H9 (cell line): ENCODE data around the gene ITK. TPM values are rescaled to one million over a fixed set of nuclear protein-coding genes. Genes with fewer than 3 reads are reported as not detected.
"Not testable (repeated sequence)": the region's sequence is repeated elsewhere in the genome, so short reads cannot be mapped to it uniquely, and the experiment has no call there.

ENCODE experiments used
- DNase-seq: peaks from one replicate; pipeline ENCODE4 v3.0.0-alpha.2; 2017
- H2AFZ ChIP-seq: one replicate; pipeline ENCODE4 v1.6.1; 2013; ENCODE audit warnings: mild to moderate bottlenecking, low read length, control low read depth, moderate library complexity
- H2AK5ac ChIP-seq: 2 replicates; pipeline ENCODE4 v1.6.1; 2013; ENCODE audit warnings: low read length, control low read depth, mixed read lengths; ENCODE audit not compliant: insufficient read length
- H2BK120ac ChIP-seq: one replicate; pipeline ENCODE4 v1.6.1; 2013; ENCODE audit warnings: low read depth, mild to moderate bottlenecking, low read length, control low read depth, inconsistent platforms; ENCODE audit not compliant: poor library complexity, severe bottlenecking
- H2BK12ac ChIP-seq: 2 replicates; pipeline ENCODE4 v1.6.1; 2013; ENCODE audit warnings: low read length, control low read depth, mixed read lengths, low read depth; ENCODE audit not compliant: insufficient read length
- H2BK15ac ChIP-seq: 2 replicates; pipeline ENCODE4 v1.6.1; 2013; ENCODE audit warnings: low read depth, low read length, control low read depth
- H2BK20ac ChIP-seq: one replicate; pipeline ENCODE4 v1.6.1; 2013; ENCODE audit warnings: low read depth, mild to moderate bottlenecking, low read length, control low read depth, inconsistent platforms; ENCODE audit not compliant: poor library complexity, severe bottlenecking
- H2BK5ac ChIP-seq: 2 replicates; pipeline ENCODE4 v1.6.1; 2013; ENCODE audit warnings: low read length, control low read depth, mixed read lengths; ENCODE audit not compliant: insufficient read length
- H3K14ac ChIP-seq: 2 replicates; pipeline ENCODE4 v1.6.1; 2013; ENCODE audit warnings: low read length, control low read depth; ENCODE audit not compliant: insufficient read depth
- H3K18ac ChIP-seq: 2 replicates; pipeline ENCODE4 v1.6.1; 2013; ENCODE audit warnings: low read depth, mild to moderate bottlenecking, mixed read lengths, low read length, control low read depth; ENCODE audit not compliant: insufficient read length
- H3K23ac ChIP-seq: 2 replicates; pipeline ENCODE4 v1.6.1; 2013; ENCODE audit warnings: low read length, control low read depth, mixed read lengths, low read depth; ENCODE audit not compliant: insufficient read length
- H3K23me2 ChIP-seq: 2 replicates; pipeline ENCODE4 v1.6.1; 2013; ENCODE audit warnings: low read depth, mild to moderate bottlenecking, mixed read lengths, low read length, control low read depth; ENCODE audit not compliant: insufficient read length, poor library complexity, severe bottlenecking
- H3K27ac ChIP-seq: 2 replicates; pipeline ENCODE4 v1.5.1; 2013; ENCODE audit warnings: low read length, control low read depth, mixed read lengths, low read depth; ENCODE audit not compliant: insufficient read length
- H3K27me3 ChIP-seq: 2 replicates; pipeline ENCODE4 v1.6.1; 2013; ENCODE audit warnings: low read length, control low read depth, inconsistent platforms; ENCODE audit not compliant: insufficient read depth
- H3K4ac ChIP-seq: 2 replicates; pipeline ENCODE4 v1.6.1; 2013; ENCODE audit warnings: low read depth, mild to moderate bottlenecking, control low read depth, inconsistent platforms, low read length, moderate library complexity
- H3K4me1 ChIP-seq: 2 replicates; pipeline ENCODE4 v1.6.1; 2013; ENCODE audit warnings: low read length, control low read depth, inconsistent platforms; ENCODE audit not compliant: insufficient read depth
- H3K4me2 ChIP-seq: 2 replicates; pipeline ENCODE4 v1.6.1; 2013; ENCODE audit warnings: low read length, control low read depth, mixed read lengths; ENCODE audit not compliant: insufficient read length, insufficient read depth
- H3K56ac ChIP-seq: 2 replicates; pipeline ENCODE4 v1.6.1; 2013; ENCODE audit warnings: low read depth, mild to moderate bottlenecking, mixed read lengths, low read length, control low read depth; ENCODE audit not compliant: insufficient read length
- H3K79me1 ChIP-seq: 2 replicates; pipeline ENCODE4 v1.6.1; 2013; ENCODE audit warnings: low read depth, mild to moderate bottlenecking, moderate library complexity, low read length, control low read depth, inconsistent platforms; ENCODE audit not compliant: insufficient read depth, poor library complexity, severe bottlenecking
- H3K79me2 ChIP-seq: 2 replicates; pipeline ENCODE4 v1.6.1; 2013; ENCODE audit warnings: low read length, control low read depth, inconsistent platforms; ENCODE audit not compliant: insufficient read depth
- H3K9ac ChIP-seq: 2 replicates; pipeline ENCODE4 v1.6.1; 2013; ENCODE audit warnings: low read length, control low read depth, mixed read lengths; ENCODE audit not compliant: insufficient read length; ENCODE audit errors: extremely low read depth
- H3K9me3 ChIP-seq: one replicate; pipeline ENCODE4 v1.6.1; 2013; ENCODE audit warnings: low read depth, low read length, inconsistent platforms; ENCODE audit not compliant: control insufficient read depth
- H3T11ph ChIP-seq: one replicate; pipeline ENCODE4 v1.6.1; 2013; ENCODE audit warnings: mild to moderate bottlenecking, low read length, control low read depth, inconsistent platforms
- H4K20me1 ChIP-seq: one replicate; pipeline ENCODE4 v1.6.1; 2013; ENCODE audit not compliant: control insufficient read depth, insufficient read length, insufficient read depth
- H4K5ac ChIP-seq: 2 replicates; pipeline ENCODE4 v1.6.1; 2013; ENCODE audit warnings: low read depth, mild to moderate bottlenecking, mixed read lengths, low read length, control low read depth; ENCODE audit not compliant: insufficient read length
- H4K8ac ChIP-seq: replicated peaks from 2 replicates; pipeline ENCODE4 v1.6.1; 2013; ENCODE audit warnings: low read length, control low read depth, mixed read lengths, low read depth; ENCODE audit not compliant: insufficient read length
- H4K91ac ChIP-seq: 2 replicates; pipeline ENCODE4 v1.6.1; 2013; ENCODE audit warnings: low read depth, mild to moderate bottlenecking, moderate library complexity, mixed read lengths, low read length, control low read depth; ENCODE audit not compliant: insufficient read length
- H3K27ac Mint-ChIP-seq, 3 experiments: 2 replicates in 2 of 3; 3 replicates in 1 of 3; pipeline ENCODE4 v1.8.0; 2020 to 2021; ENCODE audit warnings: mixed read lengths in 3 of 3, mild to moderate bottlenecking in 1 of 3, moderate library complexity in 1 of 3
- H3K27me3 Mint-ChIP-seq: 2 replicates; pipeline ENCODE4 v1.8.0; 2021; ENCODE audit warnings: low read depth, mild to moderate bottlenecking, moderate library complexity, mixed read lengths
- H3K36me3 Mint-ChIP-seq, 3 experiments: 2 replicates in 2 of 3; 3 replicates in 1 of 3; pipeline ENCODE4 v1.8.0; 2020 to 2021; ENCODE audit warnings: low read depth in 3 of 3, mixed read lengths in 3 of 3; ENCODE audit not compliant: insufficient read depth in 1 of 3
- H3K4me1 Mint-ChIP-seq, 2 experiments: 2 replicates each; pipeline ENCODE4 v1.8.0; 2020; ENCODE audit warnings: mixed read lengths in 2 of 2
- H3K4me3 Mint-ChIP-seq, 2 experiments: 2 replicates in 1 of 2; 3 replicates in 1 of 2; pipeline ENCODE4 v1.8.0; 2020 to 2021; ENCODE audit warnings: mild to moderate bottlenecking in 2 of 2, mixed read lengths in 2 of 2, moderate library complexity in 1 of 2
- H3K9me3 Mint-ChIP-seq, 2 experiments: 2 replicates in 1 of 2; 3 replicates in 1 of 2; pipeline ENCODE4 v1.8.0; 2020; ENCODE audit warnings: mild to moderate bottlenecking in 2 of 2, mixed read lengths in 2 of 2, moderate library complexity in 1 of 2
- CTCF ChIP-seq: fragments of 200-600 bp; sonication (generic); conservative IDR thresholded peaks from 3 replicates; pipeline ENCODE4 v1.8.0; 2021; ENCODE audit warnings: antibody characterized with exemption, mild to moderate bottlenecking
- WGBS: extraction: QIAGEN DNeasy Blood & Tissue Kit; methylation state at CpG from one replicate; pipeline ENCODE4 v1.1.7; 2013; ENCODE audit warnings: missing lambda C conversion rate, low lambda C conversion rate, mixed read lengths; ENCODE audit not compliant: insufficient read length; ENCODE audit errors: extremely low coverage; 5-methylcytosine and 5-hydroxymethylcytosine counted together
- total RNA-seq: library from RNA; stranded (reverse); gene quantifications from 2 replicates; pipeline ENCODE4 v1.2.1, GENCODE V29; 2021

Gene ITK
- total RNA-seq, 1 experiment from 2014 or later = 0.22 TPM

- H3K27me3 Mint-ChIP-seq = no peaks in the 10 kb centered on the region; the same call in none of the 2 replicates
- H3K4me1 Mint-ChIP-seq = peaks cover 10 to 20% of the 10 kb centered on the region in 2 experiments
- H3K79me1 ChIP-seq = no peaks in the 10 kb centered on the region
These were observed 60.8 kb downstream of the ITK start for GRCh38 chr5:157241483-157241882.

GRCh38 chr5:157244704-157245103, 64.1 kb downstream of the ITK start:
- H2AFZ ChIP-seq, H3K27ac ChIP-seq, DNase-seq, H3K27me3 ChIP-seq, H2BK120ac ChIP-seq, H4K8ac ChIP-seq, H3K27ac Mint-ChIP-seq, H4K20me1 ChIP-seq, H2BK15ac ChIP-seq, H3K4me3 Mint-ChIP-seq, H3K9me3 ChIP-seq, H3K56ac ChIP-seq, H2AK5ac ChIP-seq, H3K4me1 ChIP-seq, H3K14ac ChIP-seq, H3K9ac ChIP-seq, H3K18ac ChIP-seq, H3K79me1 ChIP-seq, H2BK20ac ChIP-seq, H3K4me2 ChIP-seq, H3K9me3 Mint-ChIP-seq, H4K5ac ChIP-seq, H3K23me2 ChIP-seq, H3T11ph ChIP-seq, H2BK5ac ChIP-seq, H3K23ac ChIP-seq, H2BK12ac ChIP-seq, H3K79me2 ChIP-seq, H4K91ac ChIP-seq, H3K36me3 Mint-ChIP-seq, H3K4ac ChIP-seq, H3K27me3 Mint-ChIP-seq: not testable (repeated sequence)
- H3K4me1 Mint-ChIP-seq = peaks cover 10 to 26% of the 10 kb centered on the region in 2 experiments
- no CpG with 5 or more reads among the region's 7 CpGs for WGBS

More at GRCh38 chr5:157241483-157241882, 60.8 kb downstream of the ITK start:
- Histone ChIP-seq H3K27ac (no peak overlapping the region), H2BK20ac (no peak overlapping the region), H3K79me2 (no peaks in the 10 kb centered on the region), H3K56ac (no peak overlapping the region), H2BK12ac (no peak overlapping the region), H2BK120ac (no peak overlapping the region), H3K9ac (no peak overlapping the region), H2BK15ac (no peak overlapping the region), H3K18ac (no peak overlapping the region), H2AK5ac (no peak overlapping the region), H3K23ac (no peak overlapping the region), H3K4me2 (no peak overlapping the region), H3K4ac (no peak overlapping the region), H4K5ac (no peak overlapping the region), H3K4me1 (peaks cover 7% of the 10 kb centered on the region; the same call in 1 of the 2 replicates), H3K27me3 (no peaks in the 10 kb centered on the region), H3K14ac (no peak overlapping the region), H3T11ph (no peak overlapping the region), H2BK5ac (no peak overlapping the region), H3K9me3 (no peaks in the 10 kb centered on the region), H2AFZ (no peak overlapping the region), H3K23me2 (no peaks in the 10 kb centered on the region), H4K20me1 (no peaks in the 10 kb centered on the region), H4K8ac (no peak overlapping the region), H4K91ac (no peak overlapping the region)
- no peak overlapping the region for H3K27ac Mint-ChIP-seq
- no peak for TF ChIP-seq CTCF
- no peak overlapping the region for H3K4me3 Mint-ChIP-seq
- WGBS = no CpG with 5 or more reads among the region's 4 CpGs
- H3K36me3 Mint-ChIP-seq = no peaks in the 10 kb centered on the region
- DNase-seq = no peak
- H3K9me3 Mint-ChIP-seq = peaks cover 0 to 3% of the 10 kb centered on the region in 2 experiments; a peak in 1 of 5 replicates
